Mammary epithelial cell (primary cell): ENCODE data around the gene SHC2.

Source experiments
- EZH2 ChIP-seq: IDR thresholded peaks from 2 replicates; pipeline ENCODE4 v1.6.1; 2012; ENCODE audit warnings: low read length, inconsistent platforms, borderline replicate concordance
- TF ChIP-seq, protein P1 (sequence below), 2 donors: IDR thresholded peaks in 1 of 2; conservative IDR thresholded peaks in 1 of 2; 2 replicates each; pipeline ENCODE4 v1.5.1; 2011 to 2012; ENCODE audit warnings: inconsistent platforms in 2 of 2, low read length in 2 of 2, mild to moderate bottlenecking in 2 of 2, control low read depth in 1 of 2, low read depth in 1 of 2; ENCODE audit not compliant: insufficient read depth in 1 of 2; ENCODE audit errors: extremely low read depth in 1 of 2

DNA sequence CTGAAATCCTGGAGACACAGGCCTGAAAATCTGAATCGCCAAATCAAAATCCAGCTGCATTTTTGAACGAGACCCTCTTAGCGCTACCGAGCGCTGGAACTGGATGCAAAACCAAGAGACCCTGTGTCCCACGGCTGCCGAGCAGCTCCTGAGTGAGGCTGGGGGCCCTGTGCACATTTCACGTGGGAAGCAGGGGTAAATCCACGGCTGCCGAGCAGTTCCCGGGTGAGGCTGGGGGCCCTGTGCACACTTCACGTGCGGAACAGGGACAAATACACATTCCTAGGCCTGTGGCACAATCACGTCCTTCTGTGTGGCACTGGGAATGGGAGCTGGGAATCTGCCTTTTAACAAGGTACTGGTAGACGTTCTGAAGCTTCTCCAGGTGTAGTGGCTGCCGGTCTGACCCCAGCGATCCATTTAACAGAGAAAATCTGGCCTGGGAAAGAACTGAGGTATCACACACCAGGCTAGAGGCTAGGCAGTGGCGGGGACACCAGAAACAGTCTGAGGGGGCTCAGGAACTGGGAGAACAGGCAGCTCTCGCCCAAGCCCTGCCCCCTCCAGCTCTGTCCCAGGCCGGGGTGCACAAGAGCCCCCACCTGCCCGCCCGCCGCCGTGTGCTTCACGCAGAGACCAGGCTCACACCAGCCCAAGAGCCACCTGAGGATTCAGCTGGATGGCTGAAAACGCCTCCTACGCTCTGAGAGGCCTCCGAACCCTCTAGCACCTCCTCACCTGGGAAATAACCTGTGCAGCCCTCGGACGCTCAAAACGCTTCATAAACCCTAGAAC is 40.9 kb downstream of the SHC2 start:
- TF ChIP-seq, protein P1, sequence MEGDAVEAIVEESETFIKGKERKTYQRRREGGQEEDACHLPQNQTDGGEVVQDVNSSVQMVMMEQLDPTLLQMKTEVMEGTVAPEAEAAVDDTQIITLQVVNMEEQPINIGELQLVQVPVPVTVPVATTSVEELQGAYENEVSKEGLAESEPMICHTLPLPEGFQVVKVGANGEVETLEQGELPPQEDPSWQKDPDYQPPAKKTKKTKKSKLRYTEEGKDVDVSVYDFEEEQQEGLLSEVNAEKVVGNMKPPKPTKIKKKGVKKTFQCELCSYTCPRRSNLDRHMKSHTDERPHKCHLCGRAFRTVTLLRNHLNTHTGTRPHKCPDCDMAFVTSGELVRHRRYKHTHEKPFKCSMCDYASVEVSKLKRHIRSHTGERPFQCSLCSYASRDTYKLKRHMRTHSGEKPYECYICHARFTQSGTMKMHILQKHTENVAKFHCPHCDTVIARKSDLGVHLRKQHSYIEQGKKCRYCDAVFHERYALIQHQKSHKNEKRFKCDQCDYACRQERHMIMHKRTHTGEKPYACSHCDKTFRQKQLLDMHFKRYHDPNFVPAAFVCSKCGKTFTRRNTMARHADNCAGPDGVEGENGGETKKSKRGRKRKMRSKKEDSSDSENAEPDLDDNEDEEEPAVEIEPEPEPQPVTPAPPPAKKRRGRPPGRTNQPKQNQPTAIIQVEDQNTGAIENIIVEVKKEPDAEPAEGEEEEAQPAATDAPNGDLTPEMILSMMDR (conservative IDR thresholded peaks at IDR 0.05 in 1 of 2, IDR thresholded peaks at IDR 0.05 in 1 of 2; ENCODE audit: extremely low read depth in 1 of 2, insufficient read depth in 1 of 2, low read depth in 1 of 2, low read length in 2 of 2), result no peak
- TF ChIP-seq EZH2, result no peak
